ENCODE data around the gene POLK. TPM values are rescaled to one million over a fixed set of nuclear protein-coding genes. Genes with fewer than 3 reads are reported as not detected.

Gene POLK
- total and polyA plus RNA-seq, 7 experiments from 2014 or later, result 16.7 to 36.6 (median 23.0) TPM

- H3K4me3 Mint-ChIP-seq, result peak within 1 kb of the TSS in 8 of 10 donors; percentile 5 to 61 (median 44)
- DNase-seq, result no peak
- Histone ChIP-seq H3K27ac (ENCODE audit: low read depth, low read length) (no peak within 1 kb of the TSS), H3K9me3 (ENCODE audit: control insufficient read depth in 2 of 3, low read length in 3 of 3) (no peaks in the 10 kb centered on the region), H3K36me3 (ENCODE audit: control insufficient read depth in 2 of 3, insufficient read depth in 3 of 3, low read length in 3 of 3) (no peaks in the 10 kb centered on the region), H3K4me3 (ENCODE audit: low read length) (peak within 1 kb of the TSS; percentile 5), H3K4me1 (ENCODE audit: control insufficient read depth in 2 of 2, insufficient read depth in 2 of 2, low read length in 2 of 2) (peaks cover 0 to 10% of the 10 kb centered on the region in 2 donors), H3K27me3 (ENCODE audit: control insufficient read depth in 2 of 2, insufficient read depth in 2 of 2, low read length in 2 of 2) (peaks cover 0 to 4% of the 10 kb centered on the region in 2 donors)
- CTCF ChIA-PET, result no interaction called here
- no peak for ATAC-seq
- peaks cover 3 to 9% (median 6%) of the 10 kb centered on the region in 7 donors for H3K4me1 Mint-ChIP-seq
- peaks cover 0 to 24% (median 14%) of the 10 kb centered on the region in 5 donors for H3K27me3 Mint-ChIP-seq
- POLR2A ChIA-PET, result no interaction called here
- no peak within 1 kb of the TSS for H3K27ac Mint-ChIP-seq
- H3K9me3 Mint-ChIP-seq, result peaks cover 0 to 1% (median 0%) of the 10 kb centered on the region in 11 donors
- peaks cover 0 to 14% (median 6%) of the 10 kb centered on the region in 5 donors for H3K36me3 Mint-ChIP-seq
- intact Hi-C loops (cut with micrococcal nuclease), result no loop called here
Measured at GRCh38 chr5:75611311-75612225, 99.9 kb downstream of the POLK start, which contains the start of gene ANKDD1B. TSS of gene ANKDD1B (plus strand) at chr5:75611453. CDS start at chr5:75611635, 182 bp downstream.

DNA sequence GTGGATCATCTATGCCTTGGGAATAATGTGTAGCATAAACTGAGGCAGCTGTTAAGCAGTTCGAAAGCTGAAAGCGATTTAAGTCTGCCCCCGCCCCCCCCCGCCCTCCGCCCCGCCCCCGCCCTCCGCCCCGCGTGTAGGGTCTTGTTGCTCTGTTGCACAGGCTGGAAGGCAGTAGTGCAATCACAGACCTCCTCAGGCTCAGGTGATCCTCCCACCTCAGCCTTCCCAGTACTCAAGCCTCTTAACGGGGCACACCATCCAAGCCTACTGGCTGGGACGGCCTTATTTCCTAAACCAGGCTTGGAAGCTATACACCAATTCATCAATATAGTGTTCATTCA is 100.5 kb downstream of the POLK start:
- Mint-ChIP-seq H3K4me3 (peak overlapping the region in 3 of 10 donors; percentile 50 to 61 (median 52)), H3K27ac (no peak overlapping the region)
- CTCF ChIA-PET, result no interaction called here

DNA sequence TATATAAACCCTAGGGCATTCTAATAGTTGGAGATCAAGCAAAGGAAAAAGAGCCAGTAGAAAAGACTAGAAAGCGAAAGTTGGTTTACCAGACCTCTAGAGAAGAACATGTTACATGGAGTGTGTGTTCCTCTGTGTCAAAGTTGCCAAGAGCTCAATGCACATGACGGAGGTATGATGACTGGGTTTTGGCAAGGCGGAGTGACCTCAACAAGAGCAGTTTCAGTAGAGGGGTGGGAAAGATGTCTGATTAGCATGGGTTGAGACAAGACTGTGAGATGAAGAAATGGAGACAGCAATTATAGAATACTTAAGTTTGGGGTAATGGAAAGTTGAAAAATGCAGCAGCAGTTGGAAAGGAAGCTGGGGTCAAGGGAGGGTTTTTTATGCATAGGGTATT is 101.2 kb downstream of the POLK start:
- Histone ChIP-seq H3K27me3 (ENCODE audit: control insufficient read depth in 2 of 2, insufficient read depth in 2 of 2, low read length in 2 of 2) (peaks cover 0 to 4% of the 10 kb centered on the region in 2 donors), H3K36me3 (ENCODE audit: control insufficient read depth in 2 of 3, insufficient read depth in 3 of 3, low read length in 3 of 3) (no peaks in the 10 kb centered on the region), H3K4me1 (ENCODE audit: control insufficient read depth in 2 of 2, insufficient read depth in 2 of 2, low read length in 2 of 2) (peaks cover 0 to 10% of the 10 kb centered on the region in 2 donors), H3K27ac (ENCODE audit: low read depth, low read length) (no peak overlapping the region), H3K9me3 (ENCODE audit: control insufficient read depth in 2 of 3, low read length in 3 of 3) (no peaks in the 10 kb centered on the region), H3K4me3 (ENCODE audit: low read length) (no peak overlapping the region)
- DNase-seq, result no peak
- no peak overlapping the region for H3K27ac Mint-ChIP-seq
- CTCF ChIA-PET, result no interaction called here
- intact Hi-C loops (cut with micrococcal nuclease), result no loop called here
- peaks cover 0 to 1% (median 0%) of the 10 kb centered on the region in 11 donors for H3K9me3 Mint-ChIP-seq
- peaks cover 0 to 24% (median 14%) of the 10 kb centered on the region in 5 donors for H3K27me3 Mint-ChIP-seq
- POLR2A ChIA-PET, result no interaction called here
- peaks cover 0 to 9% (median 6%) of the 10 kb centered on the region in 7 donors for H3K4me1 Mint-ChIP-seq
- no peak for ATAC-seq
- peaks cover 0 to 11% (median 6%) of the 10 kb centered on the region in 5 donors for H3K36me3 Mint-ChIP-seq
- H3K4me3 Mint-ChIP-seq, result peak overlapping the region in 1 of 10 donors; percentile 61

More for the DNA sequence above, 100.5 kb downstream of the POLK start:
- Mint-ChIP-seq H3K27me3 (peaks cover 0 to 24% (median 14%) of the 10 kb centered on the region in 5 donors), H3K9me3 (peaks cover 0 to 1% (median 0%) of the 10 kb centered on the region in 11 donors), H3K36me3 (peaks cover 0 to 11% (median 6%) of the 10 kb centered on the region in 5 donors), H3K4me1 (peaks cover 3 to 9% (median 6%) of the 10 kb centered on the region in 7 donors)
- H3K4me3 ChIP-seq (ENCODE audit: low read length), result no peak overlapping the region
- no peak overlapping the region for H3K27ac ChIP-seq (ENCODE audit: low read depth, low read length)
- H3K27me3 ChIP-seq (ENCODE audit: control insufficient read depth in 2 of 2, insufficient read depth in 2 of 2, low read length in 2 of 2), result peaks cover 0 to 4% of the 10 kb centered on the region in 2 donors
- intact Hi-C loops (cut with micrococcal nuclease), result no loop called here
- peaks cover 0 to 10% of the 10 kb centered on the region in 2 donors for H3K4me1 ChIP-seq (ENCODE audit: control insufficient read depth in 2 of 2, insufficient read depth in 2 of 2, low read length in 2 of 2)
- no peaks in the 10 kb centered on the region for H3K9me3 ChIP-seq (ENCODE audit: control insufficient read depth in 2 of 3, low read length in 3 of 3)
- POLR2A ChIA-PET, result no interaction called here
- no peak for DNase-seq
- no peak for ATAC-seq
- H3K36me3 ChIP-seq (ENCODE audit: control insufficient read depth in 2 of 3, insufficient read depth in 3 of 3, low read length in 3 of 3), result no peaks in the 10 kb centered on the region

- CTCF ChIA-PET, result no interaction called here
- H3K4me1 Mint-ChIP-seq, result peaks cover 0 to 9% (median 6%) of the 10 kb centered on the region in 7 donors
- POLR2A ChIA-PET, result interaction anchor here (0.8 kb wide), 1 partner anchor 11 kb away, joined by 3 read pairs; no protein-coding TSS in a partner anchor
- peaks cover 0 to 11% (median 6%) of the 10 kb centered on the region in 5 donors for H3K36me3 Mint-ChIP-seq
- ATAC-seq, result no peak
- intact Hi-C loops (cut with micrococcal nuclease), result no loop called here
- Histone ChIP-seq H3K36me3 (ENCODE audit: control insufficient read depth in 2 of 3, insufficient read depth in 3 of 3, low read length in 3 of 3) (no peaks in the 10 kb centered on the region), H3K9me3 (ENCODE audit: control insufficient read depth in 2 of 3, low read length in 3 of 3) (no peaks in the 10 kb centered on the region), H3K27ac (ENCODE audit: low read depth, low read length) (no peak overlapping the region), H3K4me1 (ENCODE audit: control insufficient read depth in 2 of 2, insufficient read depth in 2 of 2, low read length in 2 of 2) (peaks cover 0 to 10% of the 10 kb centered on the region in 2 donors), H3K27me3 (ENCODE audit: control insufficient read depth in 2 of 2, insufficient read depth in 2 of 2, low read length in 2 of 2) (peaks cover 0 to 4% of the 10 kb centered on the region in 2 donors), H3K4me3 (ENCODE audit: low read length) (no peak overlapping the region)
- no peak for DNase-seq
- H3K27ac Mint-ChIP-seq, result no peak overlapping the region
- H3K4me3 Mint-ChIP-seq, result no peak overlapping the region
- peaks cover 0 to 1% (median 0%) of the 10 kb centered on the region in 11 donors for H3K9me3 Mint-ChIP-seq
- H3K27me3 Mint-ChIP-seq, result peaks cover 0 to 20% (median 14%) of the 10 kb centered on the region in 5 donors
Measured at GRCh38 chr5:75614176-75614575, 102.5 kb downstream of the POLK start.

DNA sequence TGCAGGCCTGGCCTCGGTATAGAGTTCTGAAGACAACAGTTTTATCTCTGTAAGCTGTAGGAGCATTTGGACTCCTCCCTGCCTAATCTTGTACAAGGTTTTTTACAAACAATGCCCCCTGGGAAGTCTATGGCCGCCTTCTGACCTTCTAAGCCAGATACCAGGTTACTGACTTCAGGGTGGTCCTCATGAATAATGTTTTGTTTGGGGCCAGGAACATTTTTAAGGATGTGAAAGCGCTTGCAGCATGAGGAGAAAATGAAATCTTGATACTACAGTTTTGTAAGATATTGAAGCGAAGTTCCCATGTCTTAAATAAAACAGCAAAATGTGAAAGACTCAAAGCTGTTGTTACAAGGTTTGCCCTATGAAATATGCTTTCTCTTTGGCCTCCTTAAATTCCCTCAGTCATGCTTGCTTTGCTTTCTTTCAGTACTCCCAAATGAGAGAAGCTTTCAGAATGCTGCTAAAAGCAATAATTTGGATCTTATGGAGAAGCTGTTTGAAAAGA is 104.7 kb downstream of the POLK start:
- H3K36me3 ChIP-seq (ENCODE audit: control insufficient read depth in 2 of 3, insufficient read depth in 3 of 3, low read length in 3 of 3), result no peaks in the 10 kb centered on the region
- intact Hi-C loops (cut with micrococcal nuclease), result no loop called here
- H3K9me3 Mint-ChIP-seq, result no peaks in the 10 kb centered on the region
- no peaks in the 10 kb centered on the region for H3K9me3 ChIP-seq (ENCODE audit: control insufficient read depth in 2 of 3, low read length in 3 of 3)
- CTCF ChIA-PET, result no interaction called here
- POLR2A ChIA-PET, result interaction anchor here (0.7 kb wide), 1 partner anchor 8 kb away, joined by 3 read pairs; no protein-coding TSS in a partner anchor
- H3K27ac ChIP-seq (ENCODE audit: low read depth, low read length), result no peak overlapping the region
- peaks cover 0 to 6% (median 0%) of the 10 kb centered on the region in 5 donors for H3K27me3 Mint-ChIP-seq
- H3K4me3 Mint-ChIP-seq, result no peak overlapping the region
- H3K27ac Mint-ChIP-seq, result no peak overlapping the region
- peaks cover 0 to 1% of the 10 kb centered on the region in 2 donors for H3K27me3 ChIP-seq (ENCODE audit: control insufficient read depth in 2 of 2, insufficient read depth in 2 of 2, low read length in 2 of 2)
- DNase-seq, result no peak
- H3K36me3 Mint-ChIP-seq, result peaks cover 0 to 3% (median 0%) of the 10 kb centered on the region in 5 donors
- H3K4me1 Mint-ChIP-seq, result no peaks in the 10 kb centered on the region
- H3K4me3 ChIP-seq (ENCODE audit: low read length), result no peak overlapping the region
- no peak for ATAC-seq
- H3K4me1 ChIP-seq (ENCODE audit: control insufficient read depth in 2 of 2, insufficient read depth in 2 of 2, low read length in 2 of 2), result peaks cover 0 to 5% of the 10 kb centered on the region in 2 donors

- Mint-ChIP-seq H3K27ac (no peak overlapping the region), H3K27me3 (peaks cover 0 to 6% (median 0%) of the 10 kb centered on the region in 5 donors), H3K36me3 (peaks cover 0 to 3% (median 0%) of the 10 kb centered on the region in 5 donors), H3K4me1 (no peaks in the 10 kb centered on the region), H3K9me3 (no peaks in the 10 kb centered on the region), H3K4me3 (no peak overlapping the region)
- Histone ChIP-seq H3K36me3 (ENCODE audit: control insufficient read depth in 2 of 3, insufficient read depth in 3 of 3, low read length in 3 of 3) (no peaks in the 10 kb centered on the region), H3K4me3 (ENCODE audit: low read length) (no peak overlapping the region), H3K4me1 (ENCODE audit: control insufficient read depth in 2 of 2, insufficient read depth in 2 of 2, low read length in 2 of 2) (no peaks in the 10 kb centered on the region), H3K9me3 (ENCODE audit: control insufficient read depth in 2 of 3, low read length in 3 of 3) (no peaks in the 10 kb centered on the region), H3K27me3 (ENCODE audit: control insufficient read depth in 2 of 2, insufficient read depth in 2 of 2, low read length in 2 of 2) (no peaks in the 10 kb centered on the region), H3K27ac (ENCODE audit: low read depth, low read length) (no peak overlapping the region)
- DNase-seq (no peak), ATAC-seq (no peak)
- ChIA-PET POLR2A (interaction anchor here (0.7 kb wide), 1 partner anchor 9 kb away, joined by 3 read pairs; no protein-coding TSS in a partner anchor), CTCF (no interaction called here)
- intact Hi-C loops (cut with micrococcal nuclease), result no loop called here
Measured at GRCh38 chr5:75616971-75617621, 105.4 kb downstream of the POLK start.

All from naive thymus-derived CD4-positive, alpha-beta T cell (primary cell).